Calu3 (cell line): ENCODE results near the gene TECTA. TPM values are rescaled to one million over a fixed set of nuclear protein-coding genes. Genes with fewer than 3 reads are reported as not detected.

Experiments
- Bru-seq: library from RNA; stranded (reverse); fragments of 400-500 nt; gene quantifications from one replicate; lab custom pipeline; 2021; lab: Mats Ljungman, UMichigan
- BruChase-seq, 2 experiments: library from RNA; stranded (reverse); fragments of 400-500 nt; gene quantifications; one replicate each; lab custom pipeline; 2021; lab: Mats Ljungman, UMichigan
- BruUV-seq: library from RNA; stranded (reverse); fragments of 400-500 nt; replicated peaks from 2 replicates; lab custom pipeline; 2021; lab: Mats Ljungman, UMichigan
- CTCF ChIA-PET: fragments of 300-600 bp; sonication (Branson Sonifier 250); formaldehyde crosslinking; loops from one replicate; lab custom pipeline; 2022; ENCODE audit warnings: antibody characterized with exemption; lab: Charles Lee
- DNase-seq: peaks from one replicate; pipeline ENCODE4 v3.0.0; 2022
- H3K27ac Mint-ChIP-seq: one replicate; pipeline ENCODE4 v1.8.0; 2022; ENCODE audit warnings: mixed read lengths; ENCODE audit not compliant: unreplicated experiment
- H3K27me3 Mint-ChIP-seq: one replicate; pipeline ENCODE4 v1.8.0; 2022; ENCODE audit warnings: mixed read lengths; ENCODE audit not compliant: unreplicated experiment
- H3K36me3 Mint-ChIP-seq: one replicate; pipeline ENCODE4 v1.8.0; 2022; ENCODE audit warnings: mild to moderate bottlenecking, moderate library complexity, mixed read lengths; ENCODE audit not compliant: insufficient read depth, unreplicated experiment
- H3K4me1 Mint-ChIP-seq: one replicate; pipeline ENCODE4 v1.8.0; 2022; ENCODE audit warnings: mild to moderate bottlenecking, low read depth, mixed read lengths; ENCODE audit not compliant: unreplicated experiment
- H3K4me3 Mint-ChIP-seq: one replicate; pipeline ENCODE4 v1.8.0; 2022; ENCODE audit warnings: mild to moderate bottlenecking, low read depth, moderate library complexity, mixed read lengths; ENCODE audit not compliant: unreplicated experiment
- H3K9me3 Mint-ChIP-seq: one replicate; pipeline ENCODE4 v1.8.0; 2022; ENCODE audit warnings: low read depth, mixed read lengths; ENCODE audit not compliant: unreplicated experiment
- CTCF ChIP-seq: fragments of 200-600 bp; IDR thresholded peaks from one replicate; pipeline ENCODE4 v1.8.0; 2022; ENCODE audit warnings: antibody characterized with exemption; ENCODE audit not compliant: unreplicated experiment
- intact Hi-C: fragments of 100-400 bp; cut with micrococcal nuclease; formaldehyde crosslinking; loops from one replicate; pipeline ENCODE4 v1.10.0; 2022; ENCODE audit not compliant: unreplicated experiment
- long read RNA-seq: library from polyadenylated mRNA; stranded (forward); transcript quantifications from one replicate; pipeline ENCODE4 v2.0.0, GENCODE V29; 2022
- total RNA-seq: library from RNA; stranded (reverse); gene quantifications from 2 replicates; pipeline ENCODE4 v1.2.3, GENCODE V29; 2022

Gene TECTA
- total RNA-seq, result not detected in 2 replicates
- Bru-seq, nascent RNA, result percentile 0 among the genes with signal in this experiment
- percentile 1 among the genes with signal in this experiment for BruChase-seq, experiment 1, labeled RNA remaining after a 6-hour chase
- BruChase-seq, experiment 2, labeled RNA remaining after a 2-hour chase, result percentile 1 among the genes with signal in this experiment
- long read RNA-seq, result 0 reads

- no peak within 1 kb of the TSS for H3K27ac Mint-ChIP-seq
- DNase-seq, result no peak
- no peaks in the 10 kb centered on the region for H3K36me3 Mint-ChIP-seq
- CTCF ChIA-PET, result no interaction called here
- BruUV-seq, result no TSS peak
- H3K27me3 Mint-ChIP-seq, result no peaks in the 10 kb centered on the region
- no peak within 1 kb of the TSS for H3K4me3 Mint-ChIP-seq
- no peaks in the 10 kb centered on the region for H3K4me1 Mint-ChIP-seq
- H3K9me3 Mint-ChIP-seq, result no peaks in the 10 kb centered on the region
- TF ChIP-seq CTCF, result no peak
- intact Hi-C loops, result no loop called here
These were observed at the start of gene TECTA for GRCh38 chr11:121100943-121101342. TECTA (plus strand) TSS chr11:121101243; CDS start chr11:121102666, 1,423 bp downstream.

DNA sequence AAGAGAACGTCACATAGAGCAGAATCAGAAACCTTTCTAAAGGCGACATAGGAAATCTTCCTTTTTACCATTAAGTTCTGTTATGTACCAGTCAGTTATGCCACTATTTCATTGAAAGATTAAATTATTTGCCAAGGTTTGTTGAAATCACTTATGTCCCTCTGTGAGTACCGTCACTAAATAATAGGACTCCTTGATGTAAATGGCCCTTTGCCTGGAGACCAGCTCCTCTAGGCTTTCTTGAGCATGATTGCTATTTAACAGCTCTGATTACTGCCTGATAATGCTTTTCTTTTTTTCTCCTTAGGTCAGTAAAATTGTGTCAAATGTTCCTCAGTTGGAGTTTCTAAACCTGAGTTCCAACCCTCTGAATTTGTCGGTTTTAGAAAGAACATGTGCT, 47.8 kb upstream of the TECTA start:
- H3K27me3 Mint-ChIP-seq, result no peaks in the 10 kb centered on the region
- H3K4me3 Mint-ChIP-seq, result no peak overlapping the region
- H3K4me1 Mint-ChIP-seq, result peaks cover 8% of the 10 kb centered on the region
- H3K9me3 Mint-ChIP-seq, result no peaks in the 10 kb centered on the region
- no peak for DNase-seq
- intact Hi-C loops, result no loop called here
- no peak for TF ChIP-seq CTCF
- no peak overlapping the region for H3K27ac Mint-ChIP-seq
- BruUV-seq, result no TSS peak
- no peaks in the 10 kb centered on the region for H3K36me3 Mint-ChIP-seq
- CTCF ChIA-PET, result no interaction called here

GRCh38 chr11:121054266-121054665, 46.8 kb upstream of the TECTA start:
- no TSS peak for BruUV-seq
- intact Hi-C loops, result no loop called here
- H3K36me3 Mint-ChIP-seq, result no peaks in the 10 kb centered on the region
- H3K9me3 Mint-ChIP-seq, result no peaks in the 10 kb centered on the region
- H3K27ac Mint-ChIP-seq, result no peak overlapping the region
- CTCF ChIA-PET, result no interaction called here
- TF ChIP-seq CTCF, result no peak
- no peaks in the 10 kb centered on the region for H3K4me1 Mint-ChIP-seq
- H3K4me3 Mint-ChIP-seq, result no peak overlapping the region
- DNase-seq, result no peak
- H3K27me3 Mint-ChIP-seq, result no peaks in the 10 kb centered on the region

GRCh38 chr11:121055076-121055475, 46.0 kb upstream of the TECTA start:
- no peaks in the 10 kb centered on the region for H3K27me3 Mint-ChIP-seq
- no peaks in the 10 kb centered on the region for H3K4me1 Mint-ChIP-seq
- no peak overlapping the region for H3K27ac Mint-ChIP-seq
- no peak overlapping the region for H3K4me3 Mint-ChIP-seq
- BruUV-seq, result no TSS peak
- intact Hi-C loops, result no loop called here
- H3K9me3 Mint-ChIP-seq, result no peaks in the 10 kb centered on the region
- CTCF ChIA-PET, result no interaction called here
- no peak for TF ChIP-seq CTCF
- no peak for DNase-seq
- no peaks in the 10 kb centered on the region for H3K36me3 Mint-ChIP-seq
